NOMO-1 treated with dmso at 0.1 percent for 144 hours (cell line): ENCODE data around the gene EDIL3.
"Not testable (repeated sequence)": the region's sequence is repeated elsewhere in the genome, so short reads cannot be mapped to it uniquely, and the experiment has no call there.

ENCODE experiments used
- DNase-seq: peaks from one replicate; lab custom pipeline; 2025; ENCODE audit not compliant: unreplicated experiment; lab: John Stamatoyannopoulos, UW

EDIL3 gene

DNA sequence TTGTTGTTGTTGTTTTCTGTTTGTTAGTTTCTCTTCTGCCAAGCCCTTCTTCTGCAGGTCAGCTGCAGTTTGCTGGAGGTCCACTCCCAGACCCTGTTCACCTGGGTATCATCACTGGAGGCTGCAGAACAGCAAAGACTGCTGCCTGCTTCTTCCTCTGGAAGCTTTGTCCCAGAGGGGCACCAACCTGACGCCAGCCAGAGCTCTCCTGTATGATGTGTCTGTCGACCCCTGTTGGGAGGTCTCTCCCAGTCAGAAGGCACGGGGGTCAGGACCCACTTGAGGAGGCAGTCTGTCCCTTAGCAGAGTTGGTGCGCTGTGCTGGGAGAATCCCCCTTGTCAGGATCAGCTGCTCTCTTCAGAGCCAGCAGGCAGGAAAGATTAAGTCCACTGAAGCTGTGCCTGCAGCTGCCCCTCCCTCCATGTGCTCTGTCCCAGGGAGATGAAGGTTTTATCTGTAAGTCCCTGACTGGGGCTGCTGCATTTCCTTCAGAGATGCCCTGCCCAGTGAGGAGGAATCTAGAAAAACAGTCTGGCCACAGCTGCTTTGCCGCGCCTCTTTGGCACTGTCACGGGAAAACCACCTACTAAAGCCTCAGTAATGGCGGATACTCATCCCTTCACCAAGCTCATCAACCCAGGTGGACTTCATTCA is 299.2 kb downstream of the EDIL3 start:
- DNase-seq, result no peak

DNA sequence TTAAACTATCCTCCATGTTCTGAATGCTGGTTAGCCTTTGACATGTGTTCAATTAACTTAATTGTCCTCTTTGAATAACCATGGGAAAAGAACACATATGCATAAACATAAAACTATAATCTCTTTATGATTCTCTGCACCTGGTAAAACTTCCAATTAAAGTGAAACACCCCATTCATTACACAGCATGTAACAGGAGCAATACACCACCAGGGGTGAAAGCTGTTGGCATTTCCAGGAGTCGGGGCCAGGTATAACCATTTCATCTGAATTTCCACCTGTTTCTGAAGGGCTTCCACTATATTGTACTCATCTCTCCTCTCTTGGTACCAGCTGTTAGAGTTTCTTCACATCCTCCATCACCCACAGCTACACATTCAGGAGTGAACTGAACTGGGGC is 303.8 kb downstream of the EDIL3 start:
- no peak for DNase-seq

DNA sequence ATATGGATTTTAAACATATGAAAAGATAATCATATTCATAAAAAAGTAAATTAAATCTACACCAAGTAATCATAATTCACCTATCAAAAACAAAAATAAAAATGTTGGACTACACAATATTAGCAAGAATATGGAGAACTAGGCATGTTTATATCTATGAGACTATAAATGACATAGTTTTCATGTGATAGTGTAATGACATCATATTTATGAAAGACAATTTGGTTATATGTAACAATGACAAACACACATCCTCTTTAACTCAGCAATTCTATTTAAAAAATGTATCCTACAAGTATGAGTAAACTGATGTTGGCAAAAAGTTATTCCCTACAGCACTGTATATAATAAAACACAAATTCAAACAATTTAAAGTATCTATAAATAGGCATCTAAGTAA is 312.3 kb downstream of the EDIL3 start:
- DNase-seq, result no peak

DNA sequence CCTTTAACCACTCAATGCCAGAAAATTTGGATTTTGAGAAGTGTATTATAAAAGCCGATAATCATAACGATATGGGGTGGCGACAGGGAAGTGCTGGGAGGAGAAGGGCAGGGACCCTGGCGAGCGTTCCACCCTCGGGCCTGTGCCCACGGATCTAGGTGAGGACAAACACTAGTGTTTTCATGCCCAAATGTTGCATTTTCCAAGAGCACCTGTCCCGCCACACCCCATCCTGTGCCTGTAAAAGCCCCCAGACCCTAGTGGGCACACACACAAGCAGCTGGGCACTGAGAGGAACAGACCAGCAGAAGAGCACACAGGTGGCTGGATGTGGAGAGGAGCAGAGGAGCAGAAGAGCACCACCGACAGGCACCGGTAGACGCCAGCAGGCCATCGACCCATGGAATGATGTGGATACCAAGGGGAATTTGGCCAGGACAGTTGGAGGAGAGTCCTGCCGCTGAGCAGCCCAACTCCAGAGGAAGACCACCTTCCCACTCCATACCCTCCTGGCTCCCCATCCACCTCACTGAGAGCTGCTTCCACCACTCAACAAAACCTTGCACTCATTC is 315.0 kb downstream of the EDIL3 start:
- no peak for DNase-seq

DNA sequence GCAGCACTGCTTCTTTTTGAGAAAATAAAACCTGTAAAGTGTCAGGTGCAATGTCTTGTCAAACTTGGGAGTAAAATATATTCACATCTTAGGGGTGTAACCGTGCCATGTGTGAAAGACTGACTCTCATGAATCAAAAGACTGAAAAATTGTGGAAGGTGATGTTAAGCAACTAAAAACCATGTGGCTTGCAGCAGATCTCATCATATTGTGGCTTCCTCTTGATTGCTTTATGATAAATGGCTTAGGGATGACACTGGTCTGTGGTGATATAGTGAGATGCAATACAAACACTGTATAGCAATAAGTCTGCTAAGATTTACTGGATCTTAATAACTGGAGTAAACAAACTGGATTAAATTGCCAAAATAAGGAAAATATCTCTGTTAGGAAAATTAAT is 321.6 kb downstream of the EDIL3 start:
- DNase-seq, result peak; percentile 13

DNA sequence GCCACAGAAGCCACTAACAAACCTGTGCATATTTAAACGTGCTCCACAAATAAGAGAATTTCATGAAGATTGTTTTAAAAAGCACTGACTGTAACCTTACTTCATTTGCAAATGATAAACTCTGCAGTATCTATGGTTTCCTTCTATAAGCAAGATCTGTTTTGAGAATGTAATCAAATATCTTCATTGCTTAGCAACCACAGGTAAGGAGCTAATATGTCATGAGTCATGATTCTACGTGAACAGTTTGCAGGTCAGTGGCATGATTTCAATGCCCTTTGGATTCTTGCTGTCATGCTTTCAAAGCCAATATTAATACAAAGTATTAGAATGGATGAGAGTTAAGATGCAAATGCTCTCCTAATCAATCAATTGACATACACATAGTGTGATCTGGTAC is 325.0 kb downstream of the EDIL3 start:
- no peak for DNase-seq

DNA sequence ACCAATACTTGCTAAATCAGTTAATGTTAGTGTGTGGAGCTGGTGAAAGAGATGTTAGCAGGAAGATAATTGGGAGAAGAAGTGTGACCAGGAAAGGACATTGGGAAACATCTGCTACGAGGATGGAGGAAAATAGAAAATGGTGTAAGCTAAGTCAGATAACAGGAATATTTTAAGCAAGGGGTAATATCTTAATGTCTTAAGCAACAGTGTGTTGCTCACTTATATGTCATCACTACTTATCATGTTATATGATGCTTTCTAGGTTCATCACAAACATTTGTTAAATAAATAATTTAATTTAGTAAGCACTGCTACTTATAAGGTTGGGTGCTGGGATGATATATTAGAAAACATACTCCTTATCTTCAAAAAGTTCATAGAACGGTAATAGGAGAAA is 326.1 kb downstream of the EDIL3 start:
- no peak for DNase-seq

DNA sequence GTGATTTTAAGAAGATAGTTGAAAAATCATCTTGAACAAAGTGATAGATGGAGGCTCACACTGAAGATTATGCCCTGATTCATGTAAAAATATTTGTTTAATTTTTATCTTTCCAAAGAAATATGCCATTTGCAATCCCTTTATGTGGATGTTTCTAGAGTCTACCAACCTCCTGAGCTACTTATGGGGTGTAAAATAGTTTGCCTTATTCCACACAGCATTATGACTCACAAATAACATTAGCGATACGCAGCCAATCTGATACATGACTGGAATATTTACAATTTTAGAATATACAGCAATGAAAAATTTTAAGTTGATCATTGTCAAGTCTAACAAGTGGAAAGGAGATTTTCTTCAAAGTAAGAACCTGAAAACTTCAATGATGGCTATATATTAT is 327.5 kb downstream of the EDIL3 start:
- no peak for DNase-seq

DNA sequence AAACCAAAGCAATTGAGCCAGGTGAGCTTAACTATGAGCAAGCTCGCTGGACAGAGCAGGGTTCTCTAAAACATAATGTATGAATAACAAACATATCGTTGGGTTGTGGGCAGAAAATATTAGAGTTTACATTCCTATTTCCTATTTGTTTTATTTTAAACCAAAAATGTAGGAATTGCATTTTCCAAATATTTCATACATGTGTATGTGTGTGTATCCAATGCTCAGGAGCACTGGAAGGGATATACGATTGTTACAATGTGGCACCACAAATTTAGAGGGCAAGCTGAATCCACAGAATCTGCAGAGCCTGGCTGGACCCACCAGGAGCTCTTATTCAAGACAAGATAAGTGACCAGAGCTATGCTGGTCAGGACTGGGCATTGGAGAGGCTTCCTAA is 338.7 kb downstream of the EDIL3 start:
- no peak for DNase-seq

DNA sequence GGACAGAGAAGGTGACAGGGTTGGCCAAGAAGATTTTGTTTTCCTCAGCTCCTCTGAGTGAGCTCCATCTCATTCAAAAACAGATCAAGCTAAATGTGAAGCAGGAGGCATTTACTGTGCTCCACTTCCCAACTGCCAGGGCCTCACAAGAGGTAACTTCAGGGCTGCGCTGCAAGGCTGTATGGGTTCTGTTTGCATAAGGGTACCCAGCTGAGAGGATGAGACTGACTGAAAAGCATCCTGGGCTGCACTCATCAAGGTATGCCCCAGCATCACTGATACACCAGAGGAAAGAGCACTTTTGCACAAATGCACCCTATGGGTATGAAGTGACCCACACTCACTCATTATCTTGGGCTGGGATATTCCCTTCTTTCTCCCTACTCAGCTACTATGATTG is 347.8 kb downstream of the EDIL3 start:
- DNase-seq, result no peak

DNA sequence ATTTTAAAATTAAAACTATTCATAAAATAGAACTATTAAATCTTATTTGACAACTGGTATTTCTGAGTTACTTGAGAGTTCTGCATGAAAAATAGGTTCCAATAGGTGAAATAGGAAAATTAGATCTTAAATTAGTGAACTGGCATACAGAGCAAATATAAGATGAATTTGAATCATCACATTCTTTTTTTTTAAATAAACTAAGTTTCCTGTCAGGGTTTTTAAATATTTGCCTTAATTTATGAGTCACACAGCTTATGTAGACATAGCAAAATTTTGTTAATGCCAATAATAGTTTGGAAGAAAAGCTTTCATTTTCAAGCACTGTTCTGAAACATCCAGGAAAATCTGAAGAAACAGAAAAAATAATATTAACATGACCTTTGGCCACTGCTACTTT is 352.4 kb downstream of the EDIL3 start:
- DNase-seq, result no peak

DNA sequence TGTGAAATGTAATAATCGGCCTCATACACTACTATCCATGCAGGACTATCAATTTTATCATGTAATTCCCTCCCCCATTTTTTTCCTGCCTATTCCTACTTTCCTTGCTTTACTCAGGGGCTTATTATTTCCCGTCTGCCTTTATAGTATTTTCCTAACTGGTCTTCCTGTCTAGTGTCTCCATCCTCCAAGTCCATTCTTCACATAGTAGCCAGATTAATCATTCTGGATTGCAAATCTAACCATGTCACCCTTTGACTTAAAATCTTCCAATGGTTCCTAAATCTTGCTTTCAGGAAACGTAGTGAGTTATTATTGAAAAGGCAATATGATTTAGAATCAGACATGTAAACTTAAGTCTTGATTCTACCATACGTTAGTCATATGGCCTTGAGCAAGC is 356.6 kb downstream of the EDIL3 start:
- DNase-seq, result no peak

DNA sequence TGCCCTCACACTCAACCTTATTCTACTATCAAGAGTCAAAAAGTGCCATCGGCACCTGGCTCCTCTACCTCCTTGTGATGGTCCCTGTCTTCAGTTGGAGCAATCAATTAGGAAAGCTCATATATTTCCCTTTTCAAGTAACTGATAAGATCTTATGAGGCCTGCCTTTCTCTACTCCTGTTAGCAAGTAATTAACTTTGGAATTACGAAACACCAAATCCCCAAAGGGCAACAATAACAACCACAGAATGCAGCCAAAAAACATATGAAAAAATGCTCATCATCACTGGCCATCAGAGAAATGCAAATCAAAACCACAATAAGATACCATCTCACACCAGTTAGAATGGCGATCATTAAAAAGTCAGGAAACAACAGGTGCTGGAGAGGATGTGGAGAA is 366.2 kb downstream of the EDIL3 start:
- not testable (repeated sequence) for DNase-seq

DNA sequence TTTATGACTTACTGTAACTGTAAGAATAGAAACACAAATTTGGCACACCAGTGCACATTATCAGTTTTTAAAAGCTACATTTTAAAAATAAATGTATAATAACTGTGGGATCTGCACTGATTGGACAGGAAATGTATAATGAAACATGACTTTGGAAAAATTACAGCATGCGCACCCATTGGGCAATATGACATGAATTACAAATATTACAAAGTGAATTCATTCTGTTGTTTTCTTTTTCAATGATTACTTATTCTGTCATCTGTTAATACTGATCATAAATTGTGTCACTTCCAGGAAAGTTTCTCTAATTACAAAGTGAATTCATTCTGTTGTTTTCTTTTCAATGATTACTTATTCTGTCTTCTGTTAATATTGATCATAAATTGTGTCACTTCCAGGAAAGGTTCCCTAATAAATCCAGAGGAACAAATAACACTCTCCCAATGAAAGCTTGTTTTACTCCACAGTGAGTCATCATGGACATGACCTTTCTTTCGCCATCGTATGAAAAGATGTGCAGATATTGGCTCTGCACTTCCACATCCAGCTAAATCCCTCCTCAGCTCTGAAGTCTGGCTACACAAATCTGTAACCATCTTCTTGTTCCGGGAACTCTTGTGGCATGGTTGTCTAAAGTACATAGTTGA is 367.0 kb downstream of the EDIL3 start:
- no peak for DNase-seq

DNA sequence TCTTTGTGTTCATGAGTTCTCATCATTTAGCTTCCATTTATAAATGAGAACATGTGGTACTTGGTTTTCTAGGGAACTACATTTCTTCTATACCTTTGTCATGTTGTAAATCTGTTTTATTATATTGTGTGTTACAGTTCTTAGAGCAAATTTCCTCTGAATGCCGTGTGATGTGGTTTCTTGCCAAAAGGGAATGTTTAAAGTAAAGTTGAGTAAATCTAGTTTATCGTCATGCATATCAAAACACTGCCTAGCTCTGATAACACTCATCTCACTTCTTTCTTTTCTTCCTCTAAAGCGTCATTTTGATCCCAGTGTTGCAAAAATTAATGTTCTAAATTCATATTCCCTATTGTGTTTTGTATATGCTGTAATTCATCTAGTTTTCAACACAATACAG is 368.6 kb downstream of the EDIL3 start:
- no peak for DNase-seq

DNA sequence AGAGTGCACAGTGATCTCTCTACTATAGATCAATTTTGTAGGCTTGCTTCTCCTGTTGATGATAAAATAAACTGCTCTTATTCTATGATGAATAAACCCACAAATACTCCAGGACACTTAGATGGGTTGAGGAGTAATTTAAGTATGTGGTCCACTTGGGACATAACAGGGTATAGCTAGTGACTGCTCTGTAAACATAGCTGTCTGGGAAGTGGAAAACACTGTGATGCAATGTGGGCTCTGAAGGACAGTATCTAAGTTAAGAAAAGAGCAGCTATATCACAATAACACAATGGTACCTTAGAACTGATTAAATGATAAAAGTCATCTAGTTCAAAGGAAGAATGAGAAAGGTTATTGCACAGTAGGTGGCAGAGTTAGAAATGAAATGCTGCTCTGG is 369.7 kb downstream of the EDIL3 start:
- no peak for DNase-seq

DNA sequence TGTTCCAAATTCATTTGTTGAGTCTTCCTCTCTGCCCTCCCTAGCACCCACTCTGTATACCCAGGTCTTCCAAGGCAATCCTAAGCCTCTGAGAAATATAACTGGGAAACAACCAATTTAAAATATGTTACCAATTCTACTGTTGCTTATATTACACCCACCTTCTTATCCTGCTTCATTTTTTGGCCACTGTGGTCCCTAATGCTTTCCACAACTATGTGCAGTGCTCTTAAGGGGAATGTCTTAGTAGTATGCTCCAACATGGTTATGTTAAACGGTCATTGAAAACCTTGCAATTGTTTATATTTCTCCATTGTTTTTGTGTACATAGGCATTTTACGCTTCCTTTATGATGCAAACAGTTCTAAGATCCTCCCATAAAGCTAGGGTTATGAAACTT is 390.9 kb downstream of the EDIL3 start:
- DNase-seq, result no peak

DNA sequence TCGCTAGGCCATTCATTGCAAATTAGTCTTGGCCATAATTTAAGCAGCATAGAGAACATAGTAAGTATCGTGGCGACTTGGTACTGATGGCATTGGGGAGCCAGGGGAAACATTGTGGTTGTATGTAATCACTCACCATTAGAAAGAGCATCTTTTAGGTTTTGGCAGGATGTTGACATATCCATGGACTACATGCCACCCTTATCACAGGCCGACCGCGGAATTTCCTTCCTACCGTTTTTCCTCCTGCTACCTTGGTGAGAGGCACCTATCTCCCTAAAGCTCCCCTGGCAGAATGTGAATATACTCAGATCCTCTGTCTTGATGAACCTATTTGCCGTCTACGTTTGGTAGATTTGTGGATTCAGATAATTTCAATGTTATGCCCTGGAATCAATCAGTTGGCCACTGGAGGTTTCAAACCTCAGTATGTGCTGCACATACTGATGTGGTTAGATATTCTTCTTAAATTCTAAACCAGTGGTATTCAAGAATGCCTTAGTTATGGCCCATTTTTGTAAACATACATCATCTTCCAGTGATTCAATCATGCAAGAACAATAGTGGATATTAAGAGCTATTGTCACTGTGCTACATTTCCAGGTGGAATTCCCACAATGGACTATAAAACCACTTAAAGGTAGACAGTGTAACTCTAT is 393.0 kb downstream of the EDIL3 start:
- no peak for DNase-seq

DNA sequence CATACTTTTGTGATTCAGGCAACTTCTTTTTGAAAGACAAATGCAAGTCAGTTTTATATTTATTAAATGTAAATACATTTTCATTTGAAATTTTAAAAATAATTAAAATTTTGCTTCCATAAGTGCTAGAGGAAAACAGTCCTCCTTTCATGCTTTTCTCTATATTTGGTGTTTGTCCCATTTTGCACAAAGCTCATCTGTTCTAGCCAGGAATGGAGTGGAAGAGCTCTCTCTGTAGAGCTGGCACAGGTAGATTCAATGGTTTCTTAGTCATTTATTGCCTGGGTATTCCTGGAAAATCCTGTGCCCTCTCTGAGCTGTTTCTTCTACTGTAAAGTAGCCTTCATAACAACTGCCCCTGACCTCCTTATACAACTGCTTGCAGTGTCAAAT is 396.4 kb downstream of the EDIL3 start:
- DNase-seq, result no peak

DNA sequence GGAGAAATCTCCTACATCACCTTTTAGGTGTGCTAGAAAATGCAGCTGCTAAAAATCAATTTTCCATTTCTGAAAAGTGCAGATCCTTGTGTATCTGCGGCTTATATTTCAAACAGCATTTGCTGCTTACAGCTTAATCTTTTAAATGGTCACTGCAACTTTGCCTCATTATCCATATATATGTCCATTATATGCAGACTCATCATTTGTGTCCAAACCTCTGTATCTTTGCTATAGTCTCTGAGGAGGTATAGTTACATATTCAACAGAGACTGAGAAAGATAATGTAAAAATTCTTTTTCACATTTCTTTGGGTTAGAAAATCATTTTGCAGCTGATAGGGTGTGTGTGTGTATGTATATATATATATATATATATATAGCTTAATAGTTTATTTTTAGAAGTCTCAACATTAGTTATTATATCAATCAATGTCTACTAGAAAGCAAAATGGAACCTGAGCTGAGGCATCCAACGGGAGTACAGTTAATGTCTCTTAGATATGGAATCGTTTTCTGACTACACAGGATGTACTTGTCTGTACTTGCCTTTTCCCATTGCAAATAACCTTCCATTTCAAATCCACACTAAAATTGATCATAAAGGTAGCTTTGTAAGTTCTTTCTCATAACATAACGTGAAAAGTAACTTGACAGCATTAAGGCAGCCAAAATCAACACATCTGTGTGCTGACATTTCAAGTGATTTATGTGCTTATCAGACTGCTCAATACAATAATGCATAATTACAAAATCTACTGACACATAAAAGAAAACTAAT is 397.0 kb downstream of the EDIL3 start:
- DNase-seq, result no peak

DNA sequence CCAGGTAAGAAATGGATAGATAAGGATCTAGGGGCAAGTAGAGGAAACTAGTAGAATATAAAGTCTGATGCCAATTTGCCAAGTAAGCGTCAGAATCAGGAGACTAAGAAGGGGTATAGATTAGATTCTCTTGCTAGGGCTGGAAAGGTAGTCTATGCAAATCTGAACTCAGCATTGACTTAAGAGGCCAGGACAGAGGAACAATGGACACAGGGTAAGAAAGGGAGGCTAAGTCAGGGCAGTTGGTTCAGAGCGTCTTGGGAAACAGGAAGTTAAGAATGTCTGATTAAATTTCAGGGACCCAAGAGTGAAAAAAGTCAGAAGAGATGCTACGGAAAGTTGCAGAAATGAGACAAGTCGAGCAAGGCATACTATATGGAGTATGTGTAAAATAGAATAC is 400.8 kb downstream of the EDIL3 start:
- DNase-seq, result no peak
